Measurements from ENCODE around the gene SFMBT2. TPM values are rescaled to one million over a fixed set of nuclear protein-coding genes. Genes with fewer than 3 reads are reported as not detected.

Gene SFMBT2
- total and polyA plus RNA-seq, 2 of the 4 experiments (the other 2 are of a cell fraction): 0.70 to 1.3 TPM

DNA sequence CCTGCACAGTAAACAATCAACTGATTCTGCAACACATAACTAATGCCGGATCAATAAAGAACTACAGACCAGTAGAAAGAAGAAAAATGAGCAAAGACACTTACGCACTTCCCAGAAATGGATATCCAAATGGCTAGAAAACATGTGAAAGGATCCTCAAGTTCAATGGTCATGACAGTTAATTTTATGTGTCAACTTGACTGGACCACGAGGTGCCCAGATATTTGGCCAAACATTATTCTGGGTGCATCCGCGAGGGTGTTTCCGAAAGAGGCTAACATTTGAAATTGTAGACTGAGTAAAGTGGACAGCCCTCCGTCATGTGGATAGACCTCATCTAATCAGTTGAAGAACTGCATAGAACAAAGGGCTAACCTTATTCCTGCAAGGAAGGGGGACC, 102.0 kb downstream of the SFMBT2 start:
- dilution Hi-C loops (cut with HindIII; ENCODE audit: low sequenced_read_pairs, unreplicated experiment): no loop called here
- H2AFZ ChIP-seq (replicated peaks; ENCODE audit: low read length, poor library complexity): no peak overlapping the region
- in situ Hi-C loops (cut with MboI; ENCODE audit: low sequenced_read_pairs): no loop called here
- no peak overlapping the region for H3K27ac ChIP-seq (ENCODE audit: insufficient read depth, low read length)
- no peak overlapping the region for H4K91ac ChIP-seq (ENCODE audit: insufficient read depth, low read depth, low read length)
- ChIA-PET POLR2A (ENCODE audit: unreplicated experiment) (no interaction called here), CTCF (no interaction called here)
- H3K4ac ChIP-seq (ENCODE audit: low read depth, low read length): no peak overlapping the region
- no peaks in the 10 kb centered on the region for H3K79me1 ChIP-seq (ENCODE audit: low read depth in 1 of 2, low read length in 2 of 2)
- H4K8ac ChIP-seq (ENCODE audit: low read depth in 2 of 2, low read length in 2 of 2): no peak overlapping the region
- no peak overlapping the region for H2BK120ac ChIP-seq (ENCODE audit: low read depth, low read length)
- H3K27me3 ChIP-seq (ENCODE audit: control insufficient read depth, insufficient read depth, low read length): no peaks in the 10 kb centered on the region
- TF ChIP-seq MAFK (IDR thresholded peaks at IDR 0.05; ENCODE audit: low read depth, low read length) (no peak), BHLHE40 (IDR thresholded peaks at IDR 0.05; ENCODE audit: low read depth, low read length) (no peak), POLR2A (IDR thresholded peaks at IDR 0.05; ENCODE audit: low read depth, low read length) (no peak), MAZ (IDR thresholded peaks at IDR 0.05; ENCODE audit: borderline replicate concordance, low read depth, low read length) (no peak), FOS (IDR thresholded peaks at IDR 0.05; ENCODE audit: low read depth, low read length) (no peak), RCOR1 (IDR thresholded peaks at IDR 0.05; ENCODE audit: insufficient replicate concordance, low read length) (no peak), MXI1 (IDR thresholded peaks at IDR 0.05; ENCODE audit: borderline replicate concordance, low read depth, low read length) (no peak), SMC3 (IDR thresholded peaks at IDR 0.05; ENCODE audit: low read depth, low read length) (no peak), RAD21 (IDR thresholded peaks at IDR 0.05; ENCODE audit: low read length) (no peak), CEBPB (IDR thresholded peaks at IDR 0.05; ENCODE audit: low read depth, low read length) (no peak), RFX5 (IDR thresholded peaks at IDR 0.05; ENCODE audit: low read depth, low read length) (no peak), NFE2L2 (IDR thresholded peaks at IDR 0.05; ENCODE audit: low read depth, low read length) (no peak), CHD1 (IDR thresholded peaks at IDR 0.05; ENCODE audit: low read depth, low read length) (no peak)
- TF ChIP-seq, protein P1, sequence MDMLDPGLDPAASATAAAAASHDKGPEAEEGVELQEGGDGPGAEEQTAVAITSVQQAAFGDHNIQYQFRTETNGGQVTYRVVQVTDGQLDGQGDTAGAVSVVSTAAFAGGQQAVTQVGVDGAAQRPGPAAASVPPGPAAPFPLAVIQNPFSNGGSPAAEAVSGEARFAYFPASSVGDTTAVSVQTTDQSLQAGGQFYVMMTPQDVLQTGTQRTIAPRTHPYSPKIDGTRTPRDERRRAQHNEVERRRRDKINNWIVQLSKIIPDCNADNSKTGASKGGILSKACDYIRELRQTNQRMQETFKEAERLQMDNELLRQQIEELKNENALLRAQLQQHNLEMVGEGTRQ (IDR thresholded peaks at IDR 0.05; ENCODE audit: low read depth, low read length): no peak
- TF ChIP-seq, protein P2, sequence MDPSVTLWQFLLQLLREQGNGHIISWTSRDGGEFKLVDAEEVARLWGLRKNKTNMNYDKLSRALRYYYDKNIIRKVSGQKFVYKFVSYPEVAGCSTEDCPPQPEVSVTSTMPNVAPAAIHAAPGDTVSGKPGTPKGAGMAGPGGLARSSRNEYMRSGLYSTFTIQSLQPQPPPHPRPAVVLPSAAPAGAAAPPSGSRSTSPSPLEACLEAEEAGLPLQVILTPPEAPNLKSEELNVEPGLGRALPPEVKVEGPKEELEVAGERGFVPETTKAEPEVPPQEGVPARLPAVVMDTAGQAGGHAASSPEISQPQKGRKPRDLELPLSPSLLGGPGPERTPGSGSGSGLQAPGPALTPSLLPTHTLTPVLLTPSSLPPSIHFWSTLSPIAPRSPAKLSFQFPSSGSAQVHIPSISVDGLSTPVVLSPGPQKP (IDR thresholded peaks at IDR 0.05; ENCODE audit: borderline replicate concordance, low read depth, low read length): no peak
- TF ChIP-seq, protein P3, sequence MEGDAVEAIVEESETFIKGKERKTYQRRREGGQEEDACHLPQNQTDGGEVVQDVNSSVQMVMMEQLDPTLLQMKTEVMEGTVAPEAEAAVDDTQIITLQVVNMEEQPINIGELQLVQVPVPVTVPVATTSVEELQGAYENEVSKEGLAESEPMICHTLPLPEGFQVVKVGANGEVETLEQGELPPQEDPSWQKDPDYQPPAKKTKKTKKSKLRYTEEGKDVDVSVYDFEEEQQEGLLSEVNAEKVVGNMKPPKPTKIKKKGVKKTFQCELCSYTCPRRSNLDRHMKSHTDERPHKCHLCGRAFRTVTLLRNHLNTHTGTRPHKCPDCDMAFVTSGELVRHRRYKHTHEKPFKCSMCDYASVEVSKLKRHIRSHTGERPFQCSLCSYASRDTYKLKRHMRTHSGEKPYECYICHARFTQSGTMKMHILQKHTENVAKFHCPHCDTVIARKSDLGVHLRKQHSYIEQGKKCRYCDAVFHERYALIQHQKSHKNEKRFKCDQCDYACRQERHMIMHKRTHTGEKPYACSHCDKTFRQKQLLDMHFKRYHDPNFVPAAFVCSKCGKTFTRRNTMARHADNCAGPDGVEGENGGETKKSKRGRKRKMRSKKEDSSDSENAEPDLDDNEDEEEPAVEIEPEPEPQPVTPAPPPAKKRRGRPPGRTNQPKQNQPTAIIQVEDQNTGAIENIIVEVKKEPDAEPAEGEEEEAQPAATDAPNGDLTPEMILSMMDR (conservative IDR thresholded peaks at IDR 0.05; ENCODE audit: low read depth, low read length): no peak
- no peaks in the 10 kb centered on the region for H3K36me3 ChIP-seq (ENCODE audit: control insufficient read depth, insufficient read depth, low read length)
- no peak overlapping the region for H3K4me3 ChIP-seq (ENCODE audit: insufficient read depth, low read depth, low read length)
- no peak overlapping the region for H3K18ac ChIP-seq (ENCODE audit: low read depth, low read length)
- intact Hi-C loops (cut with micrococcal nuclease): no loop called here
- H4K5ac ChIP-seq (ENCODE audit: low read depth, low read length): no peak overlapping the region
- H3K23ac ChIP-seq (ENCODE audit: low read depth, low read length): no peak overlapping the region
- H3K4me1 ChIP-seq (ENCODE audit: control insufficient read depth, insufficient read depth, low read length): no peaks in the 10 kb centered on the region
- no peak overlapping the region for H3K4me2 ChIP-seq (ENCODE audit: low read depth, low read length)
- BruUV-seq (replicated peaks): no TSS peak
- H2AK9ac ChIP-seq (replicated peaks; ENCODE audit: low read depth, low read length, poor library complexity): no peak overlapping the region
- no peak overlapping the region for H3K56ac ChIP-seq (ENCODE audit: extremely low read depth, insufficient read depth, low read length)
- no CpG with 5 or more reads among the region's 7 CpGs for WGBS, 2 experiments (ENCODE audit: extremely low coverage in 2 of 2, insufficient read length in 1 of 2)
- no peak overlapping the region for H3K9ac ChIP-seq (ENCODE audit: low read depth, low read length)
- peaks cover 4% of the 10 kb centered on the region; the same call in 1 of the 2 replicates for H3K9me3 ChIP-seq (ENCODE audit: control insufficient read depth, insufficient read depth, low read length)
- no peaks in the 10 kb centered on the region for H4K20me1 ChIP-seq (ENCODE audit: insufficient read depth, low read length)
- no peak overlapping the region for H2BK15ac ChIP-seq (ENCODE audit: low read depth, low read length)
- no peak overlapping the region for H3K14ac ChIP-seq (replicated peaks; ENCODE audit: low read depth, low read length)
- no peaks in the 10 kb centered on the region for H3K9me1 ChIP-seq (ENCODE audit: insufficient read depth, low read length)
- DNase-seq (no peak), ATAC-seq (ENCODE audit: low read depth) (no peak)
- no peak overlapping the region for H2AK5ac ChIP-seq (ENCODE audit: low read depth, low read length)
- no peak overlapping the region for H2BK20ac ChIP-seq (ENCODE audit: low read depth, low read length)
- no peak overlapping the region for H2BK5ac ChIP-seq (ENCODE audit: low read depth, low read length, poor library complexity, severe bottlenecking)

Measured in IMR-90 (cell line).